Mesendoderm (in vitro differentiated cells): Measurements from ENCODE around the gene GNA14.

Experiments used
- DNase-seq: peaks from one replicate; pipeline ENCODE4 v3.0.0; 2013
- H2AK5ac ChIP-seq: 2 replicates; pipeline ENCODE4 v1.6.1; 2013; ENCODE audit warnings: low read length, inconsistent platforms
- H2BK120ac ChIP-seq: 2 replicates; pipeline ENCODE4 v1.6.1; 2013; ENCODE audit warnings: low read depth, mild to moderate bottlenecking, low read length, moderate library complexity, mixed read lengths
- H2BK15ac ChIP-seq: replicated peaks from 2 replicates; pipeline ENCODE4 v1.6.1; 2013; ENCODE audit warnings: low read depth, mild to moderate bottlenecking, moderate library complexity
- H2BK5ac ChIP-seq: 2 replicates; pipeline ENCODE4 v1.6.1; 2013; ENCODE audit warnings: low read length, inconsistent platforms
- H3K18ac ChIP-seq: 2 replicates; pipeline ENCODE4 v1.6.1; 2013; ENCODE audit warnings: mild to moderate bottlenecking, low read length, mixed read lengths
- H3K23ac ChIP-seq: one replicate; pipeline ENCODE4 v1.6.1; 2013; ENCODE audit warnings: low read length
- H3K27ac ChIP-seq: 2 replicates; pipeline ENCODE4 v1.5.1; 2013; ENCODE audit warnings: low read depth, mild to moderate bottlenecking, inconsistent platforms, low read length, moderate library complexity
- H3K27me3 ChIP-seq: 2 replicates; pipeline ENCODE4 v1.6.1; 2013; ENCODE audit warnings: low read length, control low read depth, mild to moderate bottlenecking, inconsistent platforms; ENCODE audit not compliant: insufficient read depth, poor library complexity
- H3K36me3 ChIP-seq: 2 replicates; pipeline ENCODE4 v1.6.1; 2013; ENCODE audit warnings: low read length, inconsistent platforms; ENCODE audit not compliant: control insufficient read depth, insufficient read depth
- H3K4ac ChIP-seq: one replicate; pipeline ENCODE4 v1.6.1; 2013; ENCODE audit warnings: low read depth, mild to moderate bottlenecking, low read length, moderate library complexity
- H3K4me1 ChIP-seq: 2 replicates; pipeline ENCODE4 v1.6.1; 2013; ENCODE audit warnings: low read depth, low read length, inconsistent platforms; ENCODE audit not compliant: control insufficient read depth
- H3K4me2 ChIP-seq: 2 replicates; pipeline ENCODE4 v1.6.1; 2013; ENCODE audit warnings: low read length
- H3K4me3 ChIP-seq: 2 replicates; pipeline ENCODE4 v1.5.1; 2013; ENCODE audit warnings: mild to moderate bottlenecking, low read length
- H3K56ac ChIP-seq: one replicate; pipeline ENCODE4 v1.6.1; 2013; ENCODE audit warnings: low read length
- H3K79me1 ChIP-seq: 2 replicates; pipeline ENCODE4 v1.6.1; 2013; ENCODE audit warnings: low read length, inconsistent platforms
- H3K79me2 ChIP-seq: 2 replicates; pipeline ENCODE4 v1.6.1; 2013; ENCODE audit warnings: mild to moderate bottlenecking, low read length; ENCODE audit not compliant: control insufficient read depth, insufficient read depth
- H3K9ac ChIP-seq: 2 replicates; pipeline ENCODE4 v1.6.1; 2013; ENCODE audit warnings: low read length, inconsistent platforms
- H4K5ac ChIP-seq: one replicate; pipeline ENCODE4 v1.6.1; 2013; ENCODE audit warnings: low read length
- H4K8ac ChIP-seq: one replicate; pipeline ENCODE4 v1.6.1; 2013; ENCODE audit warnings: low read depth, mild to moderate bottlenecking, control low read depth, low read length, moderate library complexity
- whole genome bisulfite sequencing: extraction: QIAGEN DNeasy Blood & Tissue Kit; methylation state at CpG from one replicate; pipeline ENCODE4 v1.1.7; 2013; ENCODE audit warnings: low lambda C conversion rate, missing lambda C conversion rate; ENCODE audit not compliant: insufficient coverage; ENCODE audit errors: extremely low coverage; 5-methylcytosine and 5-hydroxymethylcytosine counted together

GNA14 gene

DNA sequence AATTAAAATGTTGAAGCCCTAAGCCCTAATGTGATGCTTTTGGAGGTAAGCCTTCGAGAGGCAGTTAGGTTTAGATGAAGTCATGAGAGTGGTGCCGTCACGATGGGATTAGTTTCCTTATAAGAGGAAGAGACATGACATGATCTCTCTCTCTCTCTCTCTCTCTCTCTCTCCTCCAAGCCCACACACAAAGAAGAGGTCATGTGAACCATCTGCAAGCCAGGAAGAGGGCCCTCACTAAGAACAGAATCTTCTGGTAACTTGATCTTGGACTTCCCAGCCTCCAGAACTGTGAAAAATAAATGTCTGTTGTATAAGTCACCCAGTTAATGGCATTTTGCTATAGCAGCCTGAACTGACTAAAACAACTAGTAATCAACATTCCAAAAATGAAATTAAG is 175.5 kb downstream of the GNA14 start:
- DNase-seq, result no peak
- Histone ChIP-seq H4K8ac (no peak overlapping the region), H3K4me2 (no peak overlapping the region), H3K56ac (no peak overlapping the region), H3K36me3 (no peaks in the 10 kb centered on the region), H3K27me3 (no peaks in the 10 kb centered on the region), H3K23ac (no peak overlapping the region), H2BK5ac (no peak overlapping the region), H2BK15ac (no peak overlapping the region), H3K4me1 (peaks cover 6% of the 10 kb centered on the region), H3K4me3 (no peak overlapping the region), H3K4ac (no peak overlapping the region), H4K5ac (no peak overlapping the region), H3K18ac (no peak overlapping the region), H3K79me1 (no peaks in the 10 kb centered on the region), H3K79me2 (no peaks in the 10 kb centered on the region), H2BK120ac (no peak overlapping the region), H2AK5ac (no peak overlapping the region), H3K27ac (no peak overlapping the region), H3K9ac (no peak overlapping the region)
- no CpG with 5 or more reads among the region's 3 CpGs for WGBS

DNA sequence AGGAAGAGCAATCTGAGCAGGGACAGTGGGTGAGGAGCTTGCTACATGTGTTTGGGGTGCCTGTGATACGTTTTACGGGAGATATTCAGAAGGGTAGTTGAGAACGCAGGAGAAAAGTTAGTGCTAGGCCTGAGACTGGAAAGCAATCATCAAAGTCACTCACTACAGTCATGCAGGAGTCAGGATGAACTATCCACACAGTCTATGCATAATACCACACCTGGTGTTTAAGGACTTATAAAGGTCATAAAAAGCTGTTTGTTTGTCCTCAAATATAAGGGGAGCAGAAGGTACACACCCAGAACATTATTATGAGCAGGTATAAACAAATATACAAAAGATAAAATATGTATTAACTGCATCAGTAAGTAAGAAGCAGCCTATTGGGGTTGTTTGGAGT is 176.6 kb downstream of the GNA14 start:
- Histone ChIP-seq H2AK5ac (no peak overlapping the region), H3K4me2 (no peak overlapping the region), H2BK5ac (no peak overlapping the region), H3K18ac (no peak overlapping the region), H3K79me2 (no peaks in the 10 kb centered on the region), H3K79me1 (no peaks in the 10 kb centered on the region), H3K4me1 (peaks cover 7% of the 10 kb centered on the region), H3K56ac (no peak overlapping the region), H4K8ac (no peak overlapping the region), H3K36me3 (no peaks in the 10 kb centered on the region), H3K23ac (no peak overlapping the region), H3K4ac (no peak overlapping the region), H3K27ac (no peak overlapping the region), H3K4me3 (no peak overlapping the region), H3K27me3 (no peaks in the 10 kb centered on the region), H2BK15ac (no peak overlapping the region), H2BK120ac (no peak overlapping the region), H3K9ac (no peak overlapping the region), H4K5ac (no peak overlapping the region)
- no peak for DNase-seq
- no CpG with 5 or more reads among the region's 3 CpGs for WGBS

DNA sequence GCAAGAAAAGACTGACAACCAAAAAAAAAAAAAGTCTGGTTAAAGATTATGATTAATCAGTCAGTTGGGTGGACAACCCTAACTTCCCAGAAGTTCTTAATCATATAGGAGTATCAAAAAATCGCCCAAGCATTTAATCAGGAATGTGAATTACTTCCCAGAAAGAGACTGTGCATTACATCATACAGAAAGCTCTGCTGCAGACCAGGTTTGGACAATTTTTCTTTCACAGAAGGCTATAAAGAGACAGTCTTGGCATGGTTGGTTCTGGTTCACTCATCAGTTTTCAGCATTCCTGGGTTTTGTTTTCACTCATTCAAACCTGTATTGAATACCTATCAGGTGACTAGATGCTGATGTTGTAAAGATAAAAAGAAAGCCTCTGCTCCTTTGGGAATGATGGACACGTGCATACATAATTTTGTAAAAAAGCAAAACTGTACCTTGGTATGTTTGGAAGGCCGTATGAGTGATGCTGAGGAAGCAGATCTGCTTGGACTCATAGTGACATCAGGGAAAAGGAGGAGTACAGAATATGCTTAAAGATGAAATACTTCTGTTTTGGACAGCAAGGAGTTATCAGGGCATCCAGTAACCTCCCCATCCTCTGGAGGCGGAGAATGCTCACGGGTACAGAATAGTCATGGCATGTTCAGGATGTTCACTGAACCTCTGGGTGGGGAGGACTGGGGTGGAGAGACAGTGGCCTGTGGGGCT is 178.4 kb downstream of the GNA14 start:
- H3K27me3 ChIP-seq, result no peaks in the 10 kb centered on the region
- H3K4me2 ChIP-seq, result no peak overlapping the region
- H3K4me3 ChIP-seq, result no peak overlapping the region
- no peak for DNase-seq
- no peak overlapping the region for H3K9ac ChIP-seq
- WGBS, result no CpG with 5 or more reads among the region's 5 CpGs
- H2BK120ac ChIP-seq, result no peak overlapping the region
- no peaks in the 10 kb centered on the region for H3K79me2 ChIP-seq
- no peak overlapping the region for H2AK5ac ChIP-seq
- no peak overlapping the region for H3K18ac ChIP-seq
- peaks cover 9% of the 10 kb centered on the region for H3K4me1 ChIP-seq
- H3K27ac ChIP-seq, result no peak overlapping the region
- H2BK5ac ChIP-seq, result no peak overlapping the region
- H3K36me3 ChIP-seq, result no peaks in the 10 kb centered on the region
- H3K23ac ChIP-seq, result no peak overlapping the region
- H3K56ac ChIP-seq, result no peak overlapping the region
- no peak overlapping the region for H2BK15ac ChIP-seq
- H3K4ac ChIP-seq, result no peak overlapping the region
- no peak overlapping the region for H4K8ac ChIP-seq
- H3K79me1 ChIP-seq, result no peaks in the 10 kb centered on the region
- no peak overlapping the region for H4K5ac ChIP-seq

DNA sequence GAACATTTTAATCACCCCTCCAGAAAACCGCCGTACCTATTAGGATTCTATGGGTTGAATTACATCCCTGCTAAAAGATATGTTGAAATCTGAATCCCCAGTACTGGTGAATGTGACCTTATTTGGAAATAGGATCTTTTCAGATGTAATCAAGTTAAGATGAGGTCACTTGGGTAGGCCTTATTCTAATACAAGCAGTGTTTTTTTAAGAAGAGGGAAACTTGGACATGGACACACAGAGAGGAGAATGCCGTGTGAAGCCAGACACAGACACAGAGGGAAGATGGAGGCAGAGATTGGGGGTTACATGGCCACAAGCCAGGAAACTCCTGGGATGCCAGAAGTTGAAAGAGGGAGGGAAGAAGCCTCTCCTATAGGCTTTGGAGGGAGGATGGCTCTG is 183.5 kb downstream of the GNA14 start:
- no CpG with 5 or more reads among the region's 3 CpGs for WGBS
- Histone ChIP-seq H4K5ac (no peak overlapping the region), H3K9ac (no peak overlapping the region), H3K23ac (no peak overlapping the region), H3K79me2 (no peaks in the 10 kb centered on the region), H4K8ac (no peak overlapping the region), H3K79me1 (no peaks in the 10 kb centered on the region), H3K36me3 (no peaks in the 10 kb centered on the region), H3K56ac (no peak overlapping the region), H3K4me2 (no peak overlapping the region), H2AK5ac (no peak overlapping the region), H3K27ac (no peak overlapping the region), H3K4me1 (peaks cover 10% of the 10 kb centered on the region), H3K18ac (no peak overlapping the region), H2BK120ac (no peak overlapping the region), H2BK5ac (no peak overlapping the region), H3K4ac (no peak overlapping the region), H3K27me3 (no peaks in the 10 kb centered on the region), H3K4me3 (no peak overlapping the region), H2BK15ac (no peak overlapping the region)
- no peak for DNase-seq

DNA sequence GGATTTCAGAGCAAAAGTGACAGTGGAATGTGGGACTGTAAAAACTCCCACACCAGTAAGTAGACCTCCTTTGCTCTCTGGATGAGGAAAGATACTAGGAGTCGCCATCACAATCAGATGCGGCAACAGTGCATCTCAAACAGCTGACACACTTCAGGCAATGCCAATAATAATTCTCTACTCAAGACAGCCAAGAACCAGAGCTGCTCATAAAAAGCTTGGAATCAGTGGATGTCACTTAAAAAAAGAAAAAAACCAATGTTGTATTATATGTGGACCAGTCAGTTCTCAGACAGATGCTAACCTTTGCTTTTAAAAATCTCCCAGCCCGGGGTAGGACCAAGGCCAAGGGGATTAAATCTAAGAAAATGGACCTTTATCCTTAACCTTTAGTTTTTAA is 185.0 kb downstream of the GNA14 start:
- Histone ChIP-seq H3K27ac (no peak overlapping the region), H3K4me3 (no peak overlapping the region), H3K79me2 (no peaks in the 10 kb centered on the region), H3K36me3 (no peaks in the 10 kb centered on the region), H4K8ac (no peak overlapping the region), H3K79me1 (no peaks in the 10 kb centered on the region), H2AK5ac (no peak overlapping the region), H3K4me2 (no peak overlapping the region), H3K56ac (no peak overlapping the region), H3K9ac (no peak overlapping the region), H2BK15ac (no peak overlapping the region), H2BK120ac (no peak overlapping the region), H3K23ac (no peak overlapping the region), H2BK5ac (no peak overlapping the region), H3K27me3 (no peaks in the 10 kb centered on the region), H3K4me1 (peaks cover 6% of the 10 kb centered on the region), H3K18ac (no peak overlapping the region), H3K4ac (no peak overlapping the region), H4K5ac (no peak overlapping the region)
- DNase-seq, result no peak
- WGBS, result no CpG with 5 or more reads among the region's 3 CpGs

DNA sequence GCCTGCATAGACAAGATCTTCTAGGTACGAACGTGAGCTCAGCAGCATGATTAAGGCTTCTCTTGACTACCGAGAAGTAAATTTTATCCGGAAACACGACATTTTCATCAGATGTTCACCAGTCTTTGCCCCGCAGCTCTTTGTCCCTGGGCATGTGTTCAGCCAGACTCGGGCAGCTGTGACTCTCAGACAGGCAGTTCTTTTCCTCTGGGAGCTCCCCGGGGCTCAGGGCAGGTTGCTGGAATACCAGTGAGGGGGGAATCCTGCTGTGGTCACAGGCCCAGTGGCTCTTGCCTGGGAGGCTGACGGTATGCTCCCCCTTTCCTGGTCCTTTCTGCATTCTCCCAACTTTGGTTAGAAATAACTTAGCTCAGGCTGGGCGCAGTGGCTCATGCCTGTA is 186.1 kb downstream of the GNA14 start:
- H4K8ac ChIP-seq, result no peak overlapping the region
- no peaks in the 10 kb centered on the region for H3K27me3 ChIP-seq
- H3K36me3 ChIP-seq, result no peaks in the 10 kb centered on the region
- WGBS, result no CpG with 5 or more reads among the region's 10 CpGs
- no peak overlapping the region for H2BK120ac ChIP-seq
- H3K9ac ChIP-seq, result no peak overlapping the region
- no peak for DNase-seq
- H2BK5ac ChIP-seq, result no peak overlapping the region
- no peak overlapping the region for H3K27ac ChIP-seq
- H3K23ac ChIP-seq, result no peak overlapping the region
- H3K4me1 ChIP-seq, result peaks cover 6% of the 10 kb centered on the region
- no peaks in the 10 kb centered on the region for H3K79me1 ChIP-seq
- no peaks in the 10 kb centered on the region for H3K79me2 ChIP-seq
- no peak overlapping the region for H2AK5ac ChIP-seq
- no peak overlapping the region for H4K5ac ChIP-seq
- H3K4ac ChIP-seq, result no peak overlapping the region
- no peak overlapping the region for H3K56ac ChIP-seq
- H3K4me2 ChIP-seq, result no peak overlapping the region
- no peak overlapping the region for H2BK15ac ChIP-seq
- no peak overlapping the region for H3K4me3 ChIP-seq
- no peak overlapping the region for H3K18ac ChIP-seq
